ENCODE measurements around the gene CIAPIN1.

GRCh38 chr16:57403965-57404817 is 43.0 kb downstream of the CIAPIN1 start, which contains the start of gene CCL17:
- TF ChIP-seq CTCF (IDR thresholded peaks at IDR 0.05) = no peak
- TF ChIP-seq ZFX (IDR thresholded peaks at IDR 0.05; ENCODE audit: borderline replicate concordance) = no peak

Measured in 22Rv1 (cell line).